ENCODE data around the gene C10orf90. TPM values are rescaled to one million over a fixed set of nuclear protein-coding genes. Genes with fewer than 3 reads are reported as not detected.

C10orf90 gene
- total and polyA plus RNA-seq, 12 donors, result 0.04 to 0.36 TPM; not detected in 10

DNA sequence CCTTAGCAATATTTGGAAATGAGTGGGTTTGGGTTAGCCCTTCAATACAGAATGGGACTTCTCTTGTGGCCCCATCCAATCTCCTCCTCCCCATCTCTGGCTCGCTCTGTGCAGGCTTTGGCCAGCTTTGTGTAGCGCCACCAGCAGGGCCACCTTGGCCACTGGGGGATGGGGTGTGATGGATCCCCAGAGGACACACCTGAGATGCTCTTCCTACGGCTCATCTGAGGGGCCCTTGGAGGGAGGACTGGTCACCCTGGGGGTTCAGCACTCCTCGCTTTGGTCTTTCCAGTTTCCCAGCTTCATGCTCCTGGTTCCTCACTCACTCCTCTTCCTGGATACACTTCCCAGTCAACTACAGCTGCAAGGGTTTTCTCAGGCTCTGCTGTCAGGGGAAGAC lies 15.3 kb upstream of the C10orf90 start:
- no peaks in the 10 kb centered on the region for H3K27me3 ChIP-seq
- no peaks in the 10 kb centered on the region for H3K4me1 ChIP-seq
- TF ChIP-seq, protein P1, sequence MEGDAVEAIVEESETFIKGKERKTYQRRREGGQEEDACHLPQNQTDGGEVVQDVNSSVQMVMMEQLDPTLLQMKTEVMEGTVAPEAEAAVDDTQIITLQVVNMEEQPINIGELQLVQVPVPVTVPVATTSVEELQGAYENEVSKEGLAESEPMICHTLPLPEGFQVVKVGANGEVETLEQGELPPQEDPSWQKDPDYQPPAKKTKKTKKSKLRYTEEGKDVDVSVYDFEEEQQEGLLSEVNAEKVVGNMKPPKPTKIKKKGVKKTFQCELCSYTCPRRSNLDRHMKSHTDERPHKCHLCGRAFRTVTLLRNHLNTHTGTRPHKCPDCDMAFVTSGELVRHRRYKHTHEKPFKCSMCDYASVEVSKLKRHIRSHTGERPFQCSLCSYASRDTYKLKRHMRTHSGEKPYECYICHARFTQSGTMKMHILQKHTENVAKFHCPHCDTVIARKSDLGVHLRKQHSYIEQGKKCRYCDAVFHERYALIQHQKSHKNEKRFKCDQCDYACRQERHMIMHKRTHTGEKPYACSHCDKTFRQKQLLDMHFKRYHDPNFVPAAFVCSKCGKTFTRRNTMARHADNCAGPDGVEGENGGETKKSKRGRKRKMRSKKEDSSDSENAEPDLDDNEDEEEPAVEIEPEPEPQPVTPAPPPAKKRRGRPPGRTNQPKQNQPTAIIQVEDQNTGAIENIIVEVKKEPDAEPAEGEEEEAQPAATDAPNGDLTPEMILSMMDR (IDR thresholded peaks at IDR 0.05), result no peak
- no peak for DNase-seq
- WGBS, 2 donors, result 90 to 94% methylated on average over 4 of the region's 4 CpGs
- H3K36me3 ChIP-seq, result no peaks in the 10 kb centered on the region
- intact Hi-C loops (cut with DNase I), result no loop called here
- H3K9me3 ChIP-seq, result no peaks in the 10 kb centered on the region
- no peak for ATAC-seq
- H3K27ac ChIP-seq, result no peak overlapping the region
- no peak overlapping the region for H3K4me3 ChIP-seq

DNA sequence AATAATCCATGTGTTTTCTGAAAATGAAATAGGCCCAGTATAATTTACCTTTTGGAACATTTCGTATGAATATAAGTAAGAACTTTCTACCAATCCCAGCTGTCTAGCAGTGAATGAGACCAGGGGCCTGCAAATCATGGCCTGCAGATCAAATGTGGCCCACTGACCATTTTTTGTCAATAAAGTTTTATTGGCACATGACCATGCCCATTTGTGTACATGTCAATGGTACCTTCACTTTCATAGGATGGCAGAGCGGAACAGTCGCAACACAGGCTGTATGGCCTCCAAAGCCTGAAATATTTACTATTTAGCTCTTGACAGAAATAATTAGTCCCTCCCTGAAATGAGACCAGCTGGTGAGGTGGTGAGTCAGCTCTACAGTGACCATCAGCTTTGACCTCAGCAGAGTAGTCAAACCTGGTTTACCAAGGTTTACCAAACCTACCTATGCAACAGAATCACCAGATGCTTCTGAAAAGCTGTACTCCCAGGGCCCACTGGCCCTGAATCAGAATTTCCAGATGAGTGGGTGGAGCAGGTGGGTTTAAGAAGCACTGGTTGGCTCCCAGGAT lies 13.8 kb upstream of the C10orf90 start:
- Histone ChIP-seq H3K4me1 (no peaks in the 10 kb centered on the region), H3K27me3 (no peaks in the 10 kb centered on the region), H3K27ac (no peak overlapping the region), H3K36me3 (no peaks in the 10 kb centered on the region), H3K4me3 (no peak overlapping the region), H3K9me3 (no peaks in the 10 kb centered on the region)
- TF ChIP-seq, protein P1 (IDR thresholded peaks at IDR 0.05), result no peak
- DNase-seq (no peak), ATAC-seq (no peak)
- intact Hi-C loops (cut with DNase I), result no loop called here
- 63 to 87% methylated on average over 3 of the region's 3 CpGs for WGBS, 2 donors

DNA sequence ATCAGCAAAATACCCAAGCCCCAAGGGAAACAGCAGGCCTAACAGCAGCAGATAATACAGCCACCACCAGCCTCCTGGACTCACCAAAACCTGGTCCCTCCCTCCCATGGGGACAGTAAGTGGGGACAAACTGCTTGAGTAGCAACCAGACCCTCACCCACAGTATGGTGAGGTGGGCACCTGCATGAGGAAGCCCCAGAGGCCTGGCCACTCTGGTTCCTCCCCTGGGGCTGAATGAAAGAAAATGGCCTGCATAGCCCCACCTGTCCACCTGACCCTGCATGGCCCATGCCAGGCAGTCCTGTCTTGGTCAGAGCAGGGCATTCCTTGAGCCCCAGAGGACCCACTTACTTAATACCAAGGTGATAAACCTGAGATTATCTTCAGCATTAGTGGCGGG lies 13.0 kb upstream of the C10orf90 start:
- Histone ChIP-seq H3K4me3 (no peak overlapping the region), H3K27me3 (no peaks in the 10 kb centered on the region), H3K36me3 (no peaks in the 10 kb centered on the region), H3K4me1 (no peaks in the 10 kb centered on the region), H3K9me3 (no peaks in the 10 kb centered on the region), H3K27ac (no peak overlapping the region)
- TF ChIP-seq, protein P1 (IDR thresholded peaks at IDR 0.05), result no peak
- ATAC-seq, result no peak
- no peak for DNase-seq
- WGBS, 2 donors, result 77 to 78% methylated on average over 1 of the region's 1 CpG
- intact Hi-C loops (cut with DNase I), result no loop called here

DNA sequence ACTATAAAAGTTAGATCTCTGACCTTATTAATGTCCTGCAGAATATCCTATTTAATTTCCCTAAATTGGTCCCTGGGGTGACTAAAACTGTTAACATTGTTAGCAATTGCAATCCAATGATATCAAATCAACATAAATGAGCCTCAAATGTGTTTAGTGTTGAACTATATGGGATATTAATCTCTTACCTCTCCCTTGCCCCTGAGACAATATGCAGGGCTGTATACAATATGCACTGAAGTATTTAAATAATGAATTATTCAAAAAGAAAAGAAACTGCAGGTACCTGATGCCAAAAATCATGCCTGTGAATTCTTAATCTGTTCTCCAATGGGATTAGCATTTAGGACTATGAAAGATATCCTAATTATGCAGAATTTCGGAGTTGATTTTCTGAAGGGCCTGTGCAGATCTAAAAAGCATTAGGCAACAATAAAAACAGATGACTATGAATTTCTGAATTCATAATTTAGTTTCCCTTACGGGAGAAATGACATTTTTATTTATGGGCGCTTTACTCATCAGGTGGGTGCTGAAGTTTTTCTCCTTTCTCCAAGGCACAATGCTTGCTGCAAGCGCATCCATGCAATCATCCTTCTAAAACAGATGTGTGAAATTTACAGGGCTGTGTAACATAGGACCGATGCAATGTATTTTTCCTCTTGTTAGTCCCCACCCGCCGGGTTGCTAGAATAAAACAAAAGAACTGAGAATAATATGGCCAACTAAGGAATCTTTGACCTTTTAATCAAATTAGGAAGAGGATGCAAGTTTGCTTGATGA lies 5.4 kb upstream of the C10orf90 start:
- 86 to 87% methylated on average over 7 of the region's 7 CpGs for WGBS, 2 donors

More for the DNA sequence above, 5.4 kb upstream of the C10orf90 start:
- H3K4me1 ChIP-seq, result no peaks in the 10 kb centered on the region
- intact Hi-C loops (cut with DNase I), result no loop called here
- no peak for DNase-seq
- no peak for ATAC-seq
- H3K27ac ChIP-seq, result no peak overlapping the region
- H3K27me3 ChIP-seq, result no peaks in the 10 kb centered on the region
- no peaks in the 10 kb centered on the region for H3K36me3 ChIP-seq
- H3K9me3 ChIP-seq, result no peaks in the 10 kb centered on the region
- TF ChIP-seq, protein P1 (IDR thresholded peaks at IDR 0.05), result no peak
- no peak overlapping the region for H3K4me3 ChIP-seq

Measured in heart right ventricle (tissue), 16 donors.